Measurements from ENCODE around the gene TBC1D22A.
"Not testable (repeated sequence)": the region's sequence is repeated elsewhere in the genome, so short reads cannot be mapped to it uniquely, and the experiment has no call there.

Gene TBC1D22A

GRCh38 chr22:46972901-46973831 is 210.7 kb downstream of the TBC1D22A start:
- no peak for DNase-seq (ENCODE audit: low spot score)

GRCh38 chr22:46974077-46974476 is 211.6 kb downstream of the TBC1D22A start:
- DNase-seq (ENCODE audit: low spot score): no peak

- no peak for DNase-seq (ENCODE audit: low spot score)
Measured at GRCh38 chr22:46974631-46975585, 212.5 kb downstream of the TBC1D22A start.

GRCh38 chr22:46976143-46976542 is 213.7 kb downstream of the TBC1D22A start:
- no peak for DNase-seq (ENCODE audit: low spot score)

- no peak for DNase-seq (ENCODE audit: low spot score)
Measured at GRCh38 chr22:46976598-46976997, 214.1 kb downstream of the TBC1D22A start.

GRCh38 chr22:46977656-46978343 is 215.3 kb downstream of the TBC1D22A start:
- no peak for DNase-seq (ENCODE audit: low spot score)

- DNase-seq (ENCODE audit: low spot score): not testable (repeated sequence)
Measured at GRCh38 chr22:46978668-46979067, 216.2 kb downstream of the TBC1D22A start.

- DNase-seq (ENCODE audit: low spot score): no peak
Measured at GRCh38 chr22:46979506-46979905, 217.1 kb downstream of the TBC1D22A start.

- DNase-seq (ENCODE audit: low spot score): no peak
Measured at GRCh38 chr22:46980392-46980791, 217.9 kb downstream of the TBC1D22A start.

- no peak for DNase-seq (ENCODE audit: low spot score)
Measured at GRCh38 chr22:46982635-46983034, 220.2 kb downstream of the TBC1D22A start.

- no peak for DNase-seq (ENCODE audit: low spot score)
Measured at GRCh38 chr22:46983046-46983445, 220.6 kb downstream of the TBC1D22A start.

- peak; percentile 75 for DNase-seq (ENCODE audit: low spot score)
Measured at GRCh38 chr22:46984751-46985506, 222.5 kb downstream of the TBC1D22A start.

GRCh38 chr22:46985507-46985882 is 223.0 kb downstream of the TBC1D22A start:
- DNase-seq (ENCODE audit: low spot score): no peak

- DNase-seq (ENCODE audit: low spot score): no peak
Measured at GRCh38 chr22:46986788-46987187, 224.3 kb downstream of the TBC1D22A start.

- DNase-seq (ENCODE audit: low spot score): no peak
Measured at GRCh38 chr22:46990937-46991550, 228.6 kb downstream of the TBC1D22A start.

GRCh38 chr22:46991666-46992065 is 229.2 kb downstream of the TBC1D22A start:
- DNase-seq (ENCODE audit: low spot score): no peak

- DNase-seq (ENCODE audit: low spot score): no peak
Measured at GRCh38 chr22:46992121-46992731, 229.8 kb downstream of the TBC1D22A start.

GRCh38 chr22:46993633-46994032 is 231.2 kb downstream of the TBC1D22A start:
- DNase-seq (ENCODE audit: low spot score): no peak

GRCh38 chr22:46994265-46994664 is 231.8 kb downstream of the TBC1D22A start:
- DNase-seq (ENCODE audit: low spot score): no peak

- DNase-seq (ENCODE audit: low spot score): no peak
Measured at GRCh38 chr22:46994983-46995382, 232.5 kb downstream of the TBC1D22A start.
